Neural cell (in vitro differentiated cells): ENCODE data around the gene AMIGO1. TPM values are rescaled to one million over a fixed set of nuclear protein-coding genes. Genes with fewer than 3 reads are reported as not detected.

Experiments
- H2AFZ ChIP-seq: fragments of 200-600, 300-800 bp; sonication (generic), shearing (Covaris generic); 2 replicates; pipeline ENCODE4 v1.6.0; 2014; ENCODE audit warnings: low read depth, mild to moderate bottlenecking, antibody characterized with exemption, low read length, moderate library complexity
- H3F3A ChIP-seq: fragments of 200-600 bp; shearing (Covaris generic); 2 replicates; pipeline ENCODE4 v1.6.1; 2016; ENCODE audit warnings: mild to moderate bottlenecking, moderate library complexity, mixed read lengths, antibody characterized with exemption, low read length; ENCODE audit not compliant: insufficient read depth, poor library complexity, severe bottlenecking
- H3K27ac ChIP-seq: fragments of 200-600, 300-800 bp; sonication (generic), shearing (Covaris generic); 2 replicates; pipeline ENCODE4 v1.5.1; 2014; ENCODE audit warnings: mild to moderate bottlenecking, low read length, moderate library complexity
- H3K27me3 ChIP-seq: fragments of 300-800, 200-600 bp; sonication (generic), shearing (Covaris generic); 2 replicates; pipeline ENCODE4 v1.6.0; 2014; ENCODE audit warnings: mild to moderate bottlenecking, low read depth, low read length, moderate library complexity; ENCODE audit not compliant: insufficient read depth
- H3K36me3 ChIP-seq: fragments of 300-800, 200-600 bp; sonication (generic), shearing (Covaris generic); 2 replicates; pipeline ENCODE4 v1.5.1; 2014; ENCODE audit warnings: mild to moderate bottlenecking, antibody characterized with exemption, low read length, moderate library complexity; ENCODE audit not compliant: insufficient read depth
- H3K4me2 ChIP-seq: fragments of 300-800, 200-600 bp; sonication (generic), shearing (Covaris generic); 2 replicates; pipeline ENCODE4 v1.6.0; 2014; ENCODE audit warnings: mild to moderate bottlenecking, low read length
- H3K4me3 ChIP-seq: fragments of 300-800, 200-600 bp; sonication (generic), shearing (Covaris generic); 2 replicates; pipeline ENCODE4 v1.5.1; 2014; ENCODE audit warnings: mild to moderate bottlenecking, low read length, moderate library complexity
- H3K79me2 ChIP-seq: fragments of 200-600 bp; shearing (Covaris generic); replicated peaks from 2 replicates; pipeline ENCODE4 v1.6.0; 2014; ENCODE audit warnings: mild to moderate bottlenecking, low read length, moderate library complexity; ENCODE audit not compliant: insufficient read depth
- H3K9ac ChIP-seq: fragments of 300-800, 200-600 bp; sonication (generic), shearing (Covaris generic); 2 replicates; pipeline ENCODE4 v1.6.1; 2016; ENCODE audit warnings: mild to moderate bottlenecking, low read length, mixed read lengths
- H3K9me2 ChIP-seq: fragments of 200-600 bp; shearing (Covaris generic); 2 replicates; pipeline ENCODE4 v1.6.1; 2016; ENCODE audit warnings: mild to moderate bottlenecking, low read length, mixed read lengths; ENCODE audit not compliant: insufficient read depth
- H3K9me3 ChIP-seq: fragments of 200-600, 300-800 bp; sonication (generic), shearing (Covaris generic); 2 replicates; pipeline ENCODE4 v1.6.1; 2016; ENCODE audit warnings: mild to moderate bottlenecking, mixed run types, low read length, moderate library complexity, mixed read lengths
- H4K20me1 ChIP-seq: fragments of 200-600 bp; shearing (Covaris generic); 2 replicates; pipeline ENCODE4 v1.6.1; 2016; ENCODE audit warnings: mild to moderate bottlenecking, mixed run types; ENCODE audit not compliant: insufficient read depth
- CTCF ChIP-seq: fragments of 450-650 bp; IDR thresholded peaks from 2 replicates; pipeline ENCODE4 v1.5.1; 2014; ENCODE audit warnings: antibody characterized with exemption, mild to moderate bottlenecking, moderate library complexity; ENCODE audit not compliant: poor library complexity, severe bottlenecking
- EP300 ChIP-seq: fragments of 450-650 bp; conservative IDR thresholded peaks from 2 replicates; pipeline ENCODE4 v1.6.1; 2014; ENCODE audit warnings: antibody characterized with exemption, mild to moderate bottlenecking, moderate library complexity; ENCODE audit not compliant: poor library complexity, severe bottlenecking
- EZH2 ChIP-seq: fragments of 200-600, 300-800 bp; shearing (Covaris generic), sonication (generic); IDR thresholded peaks from 2 replicates; pipeline ENCODE4 v1.6.1; 2014; ENCODE audit warnings: antibody characterized with exemption, low read length, borderline replicate concordance, mild to moderate bottlenecking; ENCODE audit not compliant: insufficient read depth, poor library complexity, severe bottlenecking
- MXI1 ChIP-seq: fragments of 450-650 bp; conservative IDR thresholded peaks from 2 replicates; pipeline ENCODE4 v1.6.1; 2014; ENCODE audit warnings: antibody characterized with exemption, mild to moderate bottlenecking; ENCODE audit not compliant: poor library complexity, severe bottlenecking
- POLR2AphosphoS5 ChIP-seq: IDR thresholded peaks from 2 replicates; pipeline ENCODE4 v1.6.1; 2012
- RAD21 ChIP-seq: fragments of 450-650 bp; conservative IDR thresholded peaks from 2 replicates; pipeline ENCODE4 v1.6.1; 2014; ENCODE audit warnings: antibody characterized with exemption, mild to moderate bottlenecking, moderate library complexity
- REST ChIP-seq: IDR thresholded peaks from 2 replicates; pipeline ENCODE4 v1.6.1; 2012; ENCODE audit warnings: borderline replicate concordance
- SMC3 ChIP-seq: fragments of 450-650 bp; conservative IDR thresholded peaks from 2 replicates; pipeline ENCODE4 v1.6.1; 2014; ENCODE audit warnings: antibody characterized with exemption, mild to moderate bottlenecking, moderate library complexity; ENCODE audit not compliant: poor library complexity
- TAF1 ChIP-seq: IDR thresholded peaks from 2 replicates; pipeline ENCODE4 v1.6.1; 2012; ENCODE audit warnings: low read depth
- polyA plus RNA-seq: library from polyadenylated mRNA; depleted of rRNA; stranded (reverse); fragments of >200 nt; gene quantifications from 2 replicates; pipeline ENCODE4 v1.2.3, GENCODE V29; 2014

The AMIGO1 gene
- polyA plus RNA-seq, 1 donor from 2014 or later, result 12.6 TPM

- Histone ChIP-seq H3F3A (no peaks in the 10 kb centered on the region), H4K20me1 (no peaks in the 10 kb centered on the region), H2AFZ (no peak overlapping the region), H3K9me3 (no peaks in the 10 kb centered on the region), H3K27ac (no peak overlapping the region), H3K4me2 (no peak overlapping the region), H3K4me3 (no peak overlapping the region), H3K27me3 (no peaks in the 10 kb centered on the region), H3K79me2 (peaks cover 8% of the 10 kb centered on the region), H3K9me2 (no peaks in the 10 kb centered on the region), H3K36me3 (no peaks in the 10 kb centered on the region), H3K9ac (no peak overlapping the region)
- TF ChIP-seq EP300 (no peak), RAD21 (no peak), EZH2 (no peak), TAF1 (no peak), SMC3 (no peak), MXI1 (no peak), POLR2AphosphoS5 (no peak), CTCF (no peak), REST (no peak)
These were observed 21.3 kb downstream of the AMIGO1 start for GRCh38 chr1:109488201-109488600.

- Histone ChIP-seq H3K36me3 (no peaks in the 10 kb centered on the region), H4K20me1 (no peaks in the 10 kb centered on the region)
These were observed 22.3 kb downstream of the AMIGO1 start for GRCh38 chr1:109487261-109487660.

More at GRCh38 chr1:109487261-109487660, 22.3 kb downstream of the AMIGO1 start:
- peaks cover 8% of the 10 kb centered on the region for H3K79me2 ChIP-seq
- H3K27ac ChIP-seq, result no peak overlapping the region
- H3K4me3 ChIP-seq, result no peak overlapping the region
- no peaks in the 10 kb centered on the region for H3K9me2 ChIP-seq
- H3F3A ChIP-seq, result no peaks in the 10 kb centered on the region
- no peak overlapping the region for H2AFZ ChIP-seq
- TF ChIP-seq EP300, result no peak
- no peak for TF ChIP-seq REST
- H3K9ac ChIP-seq, result no peak overlapping the region
- H3K27me3 ChIP-seq, result no peaks in the 10 kb centered on the region
- H3K9me3 ChIP-seq, result no peaks in the 10 kb centered on the region
- no peak overlapping the region for H3K4me2 ChIP-seq
